HG03139 (cell line): ENCODE results near the gene GRID1.

Source experiments
- ATAC-seq: cut with Tn5 transposase; IDR thresholded peaks from one replicate; pipeline ENCODE4 v1.9.1; 2021; ENCODE audit not compliant: unreplicated experiment

GRID1 gene

GRCh38 chr10:85645926-85646711, 720.5 kb downstream of the GRID1 start:
- no peak for ATAC-seq

- no peak for ATAC-seq
Observed at GRCh38 chr10:85645053-85645452, 721.5 kb downstream of the GRID1 start.

- no peak for ATAC-seq
Observed at GRCh38 chr10:85643845-85644525, 722.6 kb downstream of the GRID1 start.

- ATAC-seq, result no peak
Observed at GRCh38 chr10:85643171-85643844, 723.3 kb downstream of the GRID1 start.

- ATAC-seq, result no peak
Observed at GRCh38 chr10:85642421-85643170, 724.0 kb downstream of the GRID1 start.

GRCh38 chr10:85642082-85642420, 724.5 kb downstream of the GRID1 start:
- no peak for ATAC-seq

- no peak for ATAC-seq
Observed at GRCh38 chr10:85641479-85642009, 725.1 kb downstream of the GRID1 start.

GRCh38 chr10:85638797-85639196, 727.8 kb downstream of the GRID1 start:
- no peak for ATAC-seq

GRCh38 chr10:85635650-85636049, 730.9 kb downstream of the GRID1 start:
- ATAC-seq, result no peak

GRCh38 chr10:85624511-85624910, 742.1 kb downstream of the GRID1 start:
- no peak for ATAC-seq

GRCh38 chr10:85623758-85624157, 742.8 kb downstream of the GRID1 start:
- ATAC-seq, result no peak

GRCh38 chr10:85623342-85623741, 743.3 kb downstream of the GRID1 start:
- no peak for ATAC-seq

- no peak for ATAC-seq
Observed at GRCh38 chr10:85622425-85622824, 744.2 kb downstream of the GRID1 start.

- ATAC-seq, result no peak
Observed at GRCh38 chr10:85621562-85621961, 745.0 kb downstream of the GRID1 start.

GRCh38 chr10:85620807-85621206, 745.8 kb downstream of the GRID1 start:
- no peak for ATAC-seq

- no peak for ATAC-seq
Observed at GRCh38 chr10:85619832-85620231, 746.8 kb downstream of the GRID1 start.

- ATAC-seq, result no peak
Observed at GRCh38 chr10:85618841-85619240, 747.8 kb downstream of the GRID1 start.

- no peak for ATAC-seq
Observed at GRCh38 chr10:85617751-85618546, 748.6 kb downstream of the GRID1 start.

GRCh38 chr10:85615556-85615955, 751.0 kb downstream of the GRID1 start:
- ATAC-seq, result no peak

- no peak for ATAC-seq
Observed at GRCh38 chr10:85614981-85615380, 751.6 kb downstream of the GRID1 start.
